Raji (cell line): ENCODE results near the gene PPP4R4.

Experiments
- POLR2A ChIP-seq: IDR thresholded peaks from 2 replicates; pipeline ENCODE4 v1.6.1; 2011; ENCODE audit warnings: low read depth, low read length, control low read depth; ENCODE audit not compliant: insufficient read depth

Gene PPP4R4

GRCh38 chr14:94282991-94283723, 109.0 kb downstream of the PPP4R4 start:
- no peak for TF ChIP-seq POLR2A

- TF ChIP-seq POLR2A = no peak
These were observed 110.1 kb downstream of the PPP4R4 start for GRCh38 chr14:94284221-94284620.

GRCh38 chr14:94285158-94285557, 111.0 kb downstream of the PPP4R4 start:
- TF ChIP-seq POLR2A = no peak

- no peak for TF ChIP-seq POLR2A
These were observed 114.7 kb downstream of the PPP4R4 start for GRCh38 chr14:94288610-94289465.

GRCh38 chr14:94290197-94290596, 116.1 kb downstream of the PPP4R4 start:
- TF ChIP-seq POLR2A = no peak

GRCh38 chr14:94291159-94291905, 117.2 kb downstream of the PPP4R4 start:
- no peak for TF ChIP-seq POLR2A

- no peak for TF ChIP-seq POLR2A
These were observed 117.9 kb downstream of the PPP4R4 start for GRCh38 chr14:94291906-94292525.

- TF ChIP-seq POLR2A = no peak
These were observed 118.4 kb downstream of the PPP4R4 start for GRCh38 chr14:94292526-94292871.

GRCh38 chr14:94292872-94293577, 118.9 kb downstream of the PPP4R4 start, which contains the start of gene SERPINA10:
Gene SERPINA10, minus strand, starts transcription at chr14:94293268. Its CDS starts 2,675 bp downstream, at chr14:94290593.
- TF ChIP-seq POLR2A = no peak

GRCh38 chr14:94293578-94293924, 119.4 kb downstream of the PPP4R4 start:
- no peak for TF ChIP-seq POLR2A

GRCh38 chr14:94295360-94296180, 121.4 kb downstream of the PPP4R4 start:
- no peak for TF ChIP-seq POLR2A

GRCh38 chr14:94298130-94298529, 124.0 kb downstream of the PPP4R4 start:
- no peak for TF ChIP-seq POLR2A

GRCh38 chr14:94303111-94303510, 129.0 kb downstream of the PPP4R4 start:
- no peak for TF ChIP-seq POLR2A

GRCh38 chr14:94304243-94304642, 130.1 kb downstream of the PPP4R4 start:
- TF ChIP-seq POLR2A = no peak
